PC-9 (cell line): ENCODE measurements around the gene DNAJA2.

Source experiments
- CTCF ChIP-seq: fragments of 200-600 bp; sonication (generic); conservative IDR thresholded peaks from 2 replicates; pipeline ENCODE4 v1.6.1; 2017; ENCODE audit warnings: mixed run types, antibody characterized with exemption, mild to moderate bottlenecking, moderate library complexity
- EZH2 ChIP-seq: fragments of 200-600 bp; sonication (generic); IDR thresholded peaks from 2 replicates; pipeline ENCODE4 v1.8.0; 2017; ENCODE audit warnings: antibody characterized with exemption, low read depth

GRCh38 chr16:46976550-46976949 lies 3.1 kb upstream of the DNAJA2 start:
- TF ChIP-seq CTCF (no peak), EZH2 (no peak)
